OCI-LY7 (cell line): ENCODE results near the gene LAMA2.

Source experiments
- CTCF ChIP-seq: fragments of 200-600 bp; sonication (generic); conservative IDR thresholded peaks from 2 replicates; pipeline ENCODE4 v1.5.1; 2014; ENCODE audit warnings: mild to moderate bottlenecking, antibody characterized with exemption, low read length, moderate library complexity, mixed read lengths
- EZH2phosphoT487 ChIP-seq: fragments of 200-600 bp; sonication (generic); IDR thresholded peaks from 2 replicates; pipeline ENCODE4 v1.6.1; 2018; ENCODE audit warnings: low read depth, borderline replicate concordance, mild to moderate bottlenecking, mixed run types, antibody characterized with exemption, low read length, moderate library complexity, mixed read lengths

GRCh38 chr6:129276986-129277385 lies 394.0 kb downstream of the LAMA2 start:
- TF ChIP-seq CTCF (no peak), EZH2phosphoT487 (no peak)
